Mesenchymal stem cell (in vitro differentiated cells and primary cell): ENCODE measurements around the gene ROBO1.
A peak's percentile ranks its signal among the peaks of the same experiment; 100 is the strongest.
"Not testable (repeated sequence)": the region's sequence is repeated elsewhere in the genome, so short reads cannot be mapped to it uniquely, and the experiment has no call there.

ENCODE experiments used
- DNase-seq: peaks from one replicate; pipeline ENCODE4 v3.0.0-alpha.2; 2013
- H2AFZ ChIP-seq: one replicate; pipeline ENCODE4 v1.6.1; 2013; ENCODE audit warnings: low read depth, mild to moderate bottlenecking, control low read depth, inconsistent platforms, low read length, moderate library complexity
- H2AK5ac ChIP-seq: 2 replicates; pipeline ENCODE4 v1.6.1; 2013; ENCODE audit warnings: low read length, moderate library complexity, mild to moderate bottlenecking, inconsistent platforms; ENCODE audit not compliant: severe bottlenecking
- H2BK120ac ChIP-seq: one replicate; pipeline ENCODE4 v1.6.1; 2013; ENCODE audit warnings: low read depth, mild to moderate bottlenecking, inconsistent platforms, low read length, moderate library complexity
- H2BK12ac ChIP-seq, 2 experiments: one replicate each; pipeline ENCODE4 v1.6.1; 2013; ENCODE audit warnings: inconsistent platforms in 2 of 2, low read length in 2 of 2, mild to moderate bottlenecking in 2 of 2, moderate library complexity in 2 of 2, control low read depth in 1 of 2
- H2BK15ac ChIP-seq: one replicate; pipeline ENCODE4 v1.6.1; 2013; ENCODE audit warnings: mild to moderate bottlenecking, low read depth, inconsistent platforms; ENCODE audit not compliant: poor library complexity, severe bottlenecking
- H2BK5ac ChIP-seq: 2 replicates; pipeline ENCODE4 v1.6.1; 2013; ENCODE audit warnings: low read depth, mild to moderate bottlenecking, low read length, control low read depth, inconsistent platforms; ENCODE audit not compliant: poor library complexity, severe bottlenecking
- H3K14ac ChIP-seq, 2 experiments: one replicate each; pipeline ENCODE4 v1.6.1; 2013; ENCODE audit warnings: inconsistent platforms in 2 of 2, low read length in 2 of 2, control low read depth in 1 of 2, mild to moderate bottlenecking in 1 of 2, moderate library complexity in 1 of 2
- H3K18ac ChIP-seq, 2 experiments: one replicate each; pipeline ENCODE4 v1.6.1; 2013; ENCODE audit warnings: inconsistent platforms in 2 of 2, low read length in 2 of 2, control low read depth in 1 of 2, low read depth in 1 of 2, mild to moderate bottlenecking in 1 of 2
- H3K23ac ChIP-seq, 2 experiments: one replicate each; pipeline ENCODE4 v1.6.1; 2013; ENCODE audit warnings: inconsistent platforms in 2 of 2, low read length in 2 of 2, mild to moderate bottlenecking in 2 of 2, moderate library complexity in 2 of 2, control low read depth in 1 of 2
- H3K27ac ChIP-seq: 2 replicates; pipeline ENCODE4 v1.5.1; 2013; ENCODE audit warnings: mild to moderate bottlenecking, moderate library complexity, low read length, control low read depth, inconsistent platforms; ENCODE audit not compliant: poor library complexity, severe bottlenecking
- H3K27me3 ChIP-seq, 2 experiments: 2 replicates each; pipeline versions ENCODE4 v1.6.1 to v1.7.0; 2013; ENCODE audit warnings: low read length in 2 of 2, mild to moderate bottlenecking in 2 of 2, moderate library complexity in 2 of 2, control low read depth in 1 of 2, inconsistent platforms in 1 of 2; ENCODE audit not compliant: control insufficient read depth in 1 of 2, insufficient read depth in 1 of 2
- H3K36me3 ChIP-seq, 2 experiments: 2 replicates each; pipeline versions ENCODE4 v1.6.1 to v1.7.0; 2013; ENCODE audit warnings: low read length in 2 of 2, control low read depth in 1 of 2, inconsistent platforms in 1 of 2, low read depth in 1 of 2, mild to moderate bottlenecking in 1 of 2; ENCODE audit not compliant: insufficient read depth in 2 of 2, control insufficient read depth in 1 of 2
- H3K4ac ChIP-seq, 2 experiments: one replicate each; pipeline ENCODE4 v1.6.1; 2013; ENCODE audit warnings: inconsistent platforms in 2 of 2, low read length in 2 of 2, mild to moderate bottlenecking in 2 of 2, moderate library complexity in 2 of 2, control low read depth in 1 of 2, low read depth in 1 of 2
- H3K4me1 ChIP-seq: 2 replicates; pipeline ENCODE4 v1.6.1; 2013; ENCODE audit warnings: low read depth, low read length, control low read depth; ENCODE audit not compliant: control insufficient read depth, insufficient read depth
- H3K4me2 ChIP-seq: 2 replicates; pipeline ENCODE4 v1.6.1; 2013; ENCODE audit warnings: low read length, mild to moderate bottlenecking, inconsistent platforms; ENCODE audit not compliant: poor library complexity, severe bottlenecking
- H3K4me3 ChIP-seq, 2 experiments: 2 replicates each; pipeline versions ENCODE4 v1.5.1 to v1.7.0; 2013; ENCODE audit warnings: low read length in 2 of 2, mild to moderate bottlenecking in 2 of 2, control low read depth in 1 of 2, low read depth in 1 of 2; ENCODE audit not compliant: insufficient read depth in 1 of 2
- H3K79me1 ChIP-seq: replicated peaks from 2 replicates; pipeline ENCODE4 v1.6.1; 2013; ENCODE audit warnings: mild to moderate bottlenecking, control low read depth, low read length, inconsistent platforms; ENCODE audit not compliant: poor library complexity, severe bottlenecking
- H3K9ac ChIP-seq: 2 replicates; pipeline ENCODE4 v1.7.0; 2013; ENCODE audit warnings: mild to moderate bottlenecking, low read length, moderate library complexity
- H3K9me3 ChIP-seq: 2 replicates; pipeline ENCODE4 v1.7.0; 2013; ENCODE audit warnings: mild to moderate bottlenecking, low read length; ENCODE audit not compliant: control insufficient read depth
- H4K8ac ChIP-seq: one replicate; pipeline ENCODE4 v1.6.1; 2013; ENCODE audit warnings: inconsistent platforms, mild to moderate bottlenecking, low read length, moderate library complexity
- H4K91ac ChIP-seq: one replicate; pipeline ENCODE4 v1.6.1; 2013; ENCODE audit warnings: mild to moderate bottlenecking, low read length, inconsistent platforms
- WGBS: methylation state at CpG from one replicate; pipeline ENCODE4 v1.1.7; 2013; ENCODE audit warnings: mixed read lengths; 5-methylcytosine and 5-hydroxymethylcytosine counted together

ROBO1 gene

GRCh38 chr3:79173259-79173658, 594.5 kb downstream of the ROBO1 start:
- H3K9ac ChIP-seq, H3K4me1 ChIP-seq, H2BK12ac ChIP-seq, H3K9me3 ChIP-seq, H3K4ac ChIP-seq, H3K14ac ChIP-seq, H2AK5ac ChIP-seq, DNase-seq, H3K18ac ChIP-seq, H2AFZ ChIP-seq, H2BK120ac ChIP-seq, H3K4me3 ChIP-seq, H4K91ac ChIP-seq, H3K27ac ChIP-seq, H3K36me3 ChIP-seq, H3K79me1 ChIP-seq, H3K4me2 ChIP-seq, H2BK5ac ChIP-seq, H3K23ac ChIP-seq, H4K8ac ChIP-seq, H2BK15ac ChIP-seq, H3K27me3 ChIP-seq: not testable (repeated sequence)
- 98% methylated on average over 18 of the region's 21 CpGs for WGBS

DNA sequence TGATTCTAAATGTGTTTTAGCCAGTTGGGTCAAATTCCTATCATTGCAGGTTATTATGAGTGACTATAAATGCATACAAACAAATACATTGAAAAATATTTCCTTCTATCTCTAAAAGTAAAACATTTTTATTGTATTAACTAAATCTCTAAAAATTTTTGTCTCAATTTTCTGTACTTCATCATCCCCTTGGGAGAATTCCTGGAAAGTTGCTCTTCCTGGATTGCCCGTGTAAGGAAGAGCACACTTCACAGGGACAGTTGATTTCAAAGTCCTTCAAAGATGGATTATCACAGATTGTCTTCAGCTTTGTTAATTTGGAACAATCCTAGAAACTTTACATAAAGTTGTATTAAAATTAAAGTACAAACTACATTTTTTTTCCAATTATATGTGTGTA, 595.6 kb downstream of the ROBO1 start:
- no peak overlapping the region for H2BK15ac ChIP-seq
- H4K91ac ChIP-seq, result no peak overlapping the region
- H3K4me3 ChIP-seq, result no peak overlapping the region
- H3K79me1 ChIP-seq, result no peaks in the 10 kb centered on the region
- no peaks in the 10 kb centered on the region for H3K4me1 ChIP-seq
- no peak overlapping the region for H2BK12ac ChIP-seq
- no peak overlapping the region for H2BK5ac ChIP-seq
- H3K18ac ChIP-seq, result no peak overlapping the region
- no peak overlapping the region for H2BK120ac ChIP-seq
- H2AFZ ChIP-seq, result no peak overlapping the region
- H3K4me2 ChIP-seq, result no peak overlapping the region
- peaks cover 0 to 3% of the 10 kb centered on the region in 2 experiments for H3K36me3 ChIP-seq
- H3K9ac ChIP-seq, result no peak overlapping the region
- no peaks in the 10 kb centered on the region for H3K27me3 ChIP-seq
- no peak overlapping the region for H2AK5ac ChIP-seq
- no peak overlapping the region for H3K23ac ChIP-seq
- H3K27ac ChIP-seq, result no peak overlapping the region
- no peak for DNase-seq
- no peak overlapping the region for H3K14ac ChIP-seq
- no peaks in the 10 kb centered on the region for H3K9me3 ChIP-seq
- no peak overlapping the region for H4K8ac ChIP-seq
- no peak overlapping the region for H3K4ac ChIP-seq
- WGBS, result 67% methylated on average over 1 of the region's 1 CpG

- Histone ChIP-seq H4K91ac (no peak overlapping the region), H2BK12ac (no peak overlapping the region), H3K27ac (no peak overlapping the region), H2BK5ac (no peak overlapping the region), H4K8ac (no peak overlapping the region), H3K9ac (no peak overlapping the region), H2BK15ac (no peak overlapping the region), H3K79me1 (no peaks in the 10 kb centered on the region), H2AFZ (no peak overlapping the region), H3K27me3 (no peaks in the 10 kb centered on the region), H3K9me3 (no peaks in the 10 kb centered on the region), H2BK120ac (no peak overlapping the region), H2AK5ac (no peak overlapping the region), H3K14ac (no peak overlapping the region), H3K4ac (no peak overlapping the region), H3K4me1 (no peaks in the 10 kb centered on the region), H3K23ac (no peak overlapping the region), H3K4me2 (no peak overlapping the region), H3K36me3 (peaks cover 0 to 3% of the 10 kb centered on the region in 2 experiments), H3K4me3 (no peak overlapping the region), H3K18ac (no peak overlapping the region)
- no peak for DNase-seq
- WGBS, result 75% methylated on average over 1 of the region's 1 CpG
These were observed 597.8 kb downstream of the ROBO1 start for GRCh38 chr3:79170021-79170420.

DNA sequence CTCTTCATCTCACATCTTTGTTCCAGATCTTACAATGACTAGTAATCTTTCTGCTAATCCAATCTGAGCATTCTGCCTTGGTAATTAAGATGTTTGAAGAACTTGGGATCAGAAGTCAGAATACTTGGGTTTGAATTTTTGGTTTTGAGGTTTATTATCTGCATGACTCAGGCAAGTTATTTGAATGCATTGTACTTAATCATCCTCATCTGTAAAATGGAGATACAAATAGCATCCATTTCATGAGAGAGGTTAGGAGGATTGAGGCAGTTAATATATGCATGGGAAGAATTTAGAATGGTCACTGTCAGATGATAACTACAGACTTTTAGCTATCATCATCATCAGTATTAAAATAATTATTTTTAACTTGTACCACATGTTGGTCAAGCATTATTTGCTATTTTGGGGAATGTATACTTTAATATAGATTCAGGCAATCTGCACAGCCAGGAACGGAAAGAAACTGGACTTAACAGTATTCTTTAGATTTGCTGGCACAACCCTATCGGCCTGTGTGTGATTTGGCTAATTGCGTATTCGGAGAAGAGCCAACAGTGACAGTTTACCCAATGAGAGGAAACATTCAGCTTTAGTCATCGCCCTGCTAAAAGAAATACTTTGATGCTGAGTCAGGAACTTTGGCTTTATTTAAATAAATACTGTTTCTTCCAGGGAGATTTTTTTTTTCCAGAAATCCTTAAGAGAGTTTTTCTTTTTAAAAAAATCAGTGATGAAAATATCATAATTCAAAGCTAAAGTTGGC, 600.0 kb downstream of the ROBO1 start:
- Histone ChIP-seq H3K14ac (no peak overlapping the region), H3K79me1 (no peaks in the 10 kb centered on the region), H2BK12ac (no peak overlapping the region), H4K91ac (no peak overlapping the region), H3K27me3 (no peaks in the 10 kb centered on the region), H3K9ac (peak overlapping the region; percentile 0), H2BK120ac (no peak overlapping the region), H2AK5ac (no peak overlapping the region), H3K4me1 (no peaks in the 10 kb centered on the region), H3K9me3 (no peaks in the 10 kb centered on the region), H4K8ac (no peak overlapping the region), H3K18ac (no peak overlapping the region), H3K27ac (no peak overlapping the region), H3K23ac (no peak overlapping the region), H3K4me2 (no peak overlapping the region), H2BK15ac (no peak overlapping the region), H3K36me3 (no peaks in the 10 kb centered on the region), H2AFZ (no peak overlapping the region), H2BK5ac (no peak overlapping the region), H3K4ac (no peak overlapping the region), H3K4me3 (no peak overlapping the region)
- 13% methylated on average over 4 of the region's 5 CpGs for WGBS
- DNase-seq, result peak; percentile 90
